ENCODE measurements around the gene WDPCP.
"Not testable (repeated sequence)": the region's sequence is repeated elsewhere in the genome, so short reads cannot be mapped to it uniquely, and the experiment has no call there.

The WDPCP gene

DNA sequence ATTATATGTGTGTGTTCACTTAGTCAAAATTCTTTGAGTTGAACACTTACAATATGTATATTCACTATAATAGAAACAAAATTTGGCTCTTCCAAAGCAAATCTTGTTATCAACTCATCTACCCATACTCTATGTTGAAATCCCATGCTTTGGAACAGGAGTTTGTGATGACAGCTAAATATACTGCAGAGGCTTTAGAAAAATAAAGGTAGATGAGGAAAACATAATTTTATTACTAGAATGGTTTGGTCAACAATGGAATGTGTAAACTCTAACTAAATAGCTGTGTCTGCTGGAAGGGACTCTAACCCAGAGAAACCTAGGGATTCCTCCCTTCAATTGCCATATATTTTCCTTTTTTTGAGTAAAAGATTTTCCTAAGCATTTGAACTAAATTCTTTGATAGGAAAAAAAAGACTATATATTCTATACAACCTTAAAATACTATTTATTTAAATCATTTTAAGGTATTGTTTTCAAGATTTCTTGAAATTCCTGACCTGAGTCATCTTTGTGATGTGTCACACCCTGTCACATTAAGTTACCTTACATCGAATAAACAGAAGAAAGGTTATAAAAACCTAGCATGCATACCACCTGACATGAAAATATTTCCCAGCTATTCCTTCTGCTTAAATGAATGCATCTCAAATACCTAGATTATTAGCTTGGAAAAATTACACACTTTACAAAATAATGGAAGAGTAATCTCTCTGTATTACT lies 362.2 kb downstream of the WDPCP start:
- DNase-seq (ENCODE audit: low spot score) = no peak

- DNase-seq (ENCODE audit: low spot score) = no peak
Observed at GRCh38 chr2:63218800-63219526, 369.3 kb downstream of the WDPCP start.

- DNase-seq (ENCODE audit: low spot score) = no peak
Observed at GRCh38 chr2:63195310-63195709, 393.0 kb downstream of the WDPCP start.

GRCh38 chr2:63194175-63194574 lies 394.1 kb downstream of the WDPCP start:
- no peak for DNase-seq (ENCODE audit: low spot score)

GRCh38 chr2:63192889-63193774 lies 395.1 kb downstream of the WDPCP start:
- DNase-seq (ENCODE audit: low spot score) = no peak

DNA sequence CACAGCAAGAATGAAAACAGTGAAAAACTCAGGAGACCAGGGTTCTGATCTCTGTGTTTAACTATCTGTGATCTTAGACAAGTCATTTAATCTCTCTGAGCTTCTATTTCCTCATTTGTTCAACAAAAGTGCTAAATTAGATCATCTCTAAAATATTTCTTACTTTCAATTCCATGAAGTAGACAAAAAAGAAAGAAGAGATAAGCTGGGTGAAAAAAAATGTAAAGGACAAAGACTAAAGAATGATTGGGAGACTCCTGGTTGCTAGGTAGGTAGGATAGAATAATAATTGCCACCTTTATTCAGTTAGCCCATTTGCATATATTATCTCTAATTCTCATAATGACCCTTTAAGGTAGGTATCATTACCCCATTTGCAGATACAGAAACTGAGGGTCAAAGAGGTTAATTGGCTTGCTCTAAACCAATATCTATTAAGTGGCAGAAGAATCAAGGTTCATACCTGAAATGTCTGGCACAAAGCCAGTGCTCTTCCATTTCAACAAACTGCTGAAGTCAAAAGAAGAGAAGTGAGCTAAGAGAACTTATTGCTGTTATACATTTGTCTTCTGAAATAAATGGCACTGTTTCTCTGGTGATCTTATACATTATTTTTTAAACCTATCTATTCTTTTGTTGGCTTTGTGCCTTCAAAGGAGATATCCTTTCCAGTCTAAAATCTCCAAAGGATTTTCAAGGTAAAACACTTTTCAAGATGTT lies 395.9 kb downstream of the WDPCP start:
- no peak for DNase-seq (ENCODE audit: low spot score)

DNA sequence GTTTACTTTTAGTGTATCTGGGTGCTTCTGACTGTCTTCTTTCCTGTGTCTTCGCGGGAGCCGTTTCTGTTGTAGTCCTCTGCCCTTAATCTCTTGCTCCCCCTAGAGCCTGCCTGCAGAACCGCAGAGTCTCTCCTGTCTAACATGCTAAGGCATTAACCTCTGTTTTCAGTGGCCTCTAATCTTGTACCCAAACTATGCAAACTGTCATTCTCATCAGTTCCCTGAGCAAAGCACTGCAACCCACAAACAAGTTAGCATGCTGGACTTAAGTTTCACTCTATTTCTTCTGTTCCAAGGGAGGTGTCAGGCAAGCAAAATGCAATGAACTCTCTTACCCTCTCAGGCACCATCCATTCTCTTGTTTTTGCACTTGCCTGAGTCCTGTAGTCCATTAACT lies 399.3 kb downstream of the WDPCP start:
- DNase-seq (ENCODE audit: low spot score) = no peak

DNA sequence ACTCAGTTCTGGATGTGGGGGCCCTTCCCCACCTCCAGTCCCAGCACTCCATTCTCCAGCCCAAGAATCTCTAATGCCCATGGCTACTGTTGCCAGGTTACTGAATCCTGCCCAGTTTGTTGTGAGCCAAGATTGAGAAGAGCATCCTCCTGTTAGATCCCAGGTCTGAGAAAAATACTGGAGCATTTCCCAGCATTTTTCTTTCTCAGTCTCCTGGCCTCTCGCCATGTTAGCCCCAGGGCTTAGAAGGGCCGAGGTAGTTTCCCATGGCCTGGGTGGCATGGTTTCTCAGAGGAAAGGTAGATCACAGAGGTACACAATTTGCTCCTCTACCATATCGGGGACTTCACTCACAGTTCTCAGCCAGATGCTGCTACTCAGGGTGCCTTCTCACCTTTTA lies 401.9 kb downstream of the WDPCP start:
- DNase-seq (ENCODE audit: low spot score) = no peak

DNA sequence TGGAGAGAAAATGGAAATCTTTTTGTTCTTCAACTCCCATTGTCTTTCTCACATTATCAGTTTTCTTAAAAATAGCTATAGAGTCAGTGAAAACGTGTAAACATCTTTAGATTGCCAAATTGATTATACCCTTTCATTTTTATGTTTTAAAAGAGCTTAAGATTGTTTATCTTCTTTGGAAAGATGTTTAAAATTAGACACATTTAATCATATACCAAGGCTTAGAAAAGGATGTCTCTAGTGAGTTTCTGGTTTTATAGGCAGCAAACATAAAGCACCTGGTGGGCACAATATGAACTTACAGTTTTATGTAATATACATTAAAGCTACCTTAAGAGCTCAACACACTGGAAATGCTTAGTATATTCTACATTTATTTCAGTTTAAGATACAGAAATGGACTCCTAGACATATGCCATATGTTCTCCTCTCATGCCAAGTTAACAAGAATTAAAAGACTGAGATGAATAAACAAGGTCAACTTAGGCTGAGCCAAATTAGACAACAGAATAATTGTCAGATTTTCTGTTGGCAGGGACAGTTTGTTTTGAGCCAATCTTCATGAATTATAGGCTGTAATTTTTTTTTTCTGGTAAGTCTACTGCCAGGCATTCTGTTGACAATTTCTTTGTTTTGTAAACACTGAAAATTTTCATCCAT lies 425.0 kb downstream of the WDPCP start:
- no peak for DNase-seq (ENCODE audit: low spot score)

DNA sequence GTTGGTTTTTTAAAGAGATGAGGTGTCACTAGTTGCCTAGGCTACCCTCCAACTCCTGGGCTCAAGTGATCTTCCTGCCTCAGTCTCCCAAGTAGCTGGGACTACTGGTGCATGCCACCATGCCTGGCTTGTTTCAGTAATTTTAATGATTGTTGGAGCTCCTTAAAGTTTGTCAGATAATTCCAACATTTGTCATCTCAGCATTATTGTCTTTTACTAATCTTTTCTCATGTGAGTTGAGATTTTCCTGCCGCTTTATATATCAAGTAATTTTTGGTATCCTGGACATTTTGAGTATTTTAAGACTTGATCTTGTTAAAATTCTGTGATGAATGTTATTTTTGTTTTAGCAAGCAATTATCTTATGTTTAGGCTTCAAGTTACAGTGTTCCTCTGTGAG lies 429.0 kb downstream of the WDPCP start:
- DNase-seq (ENCODE audit: low spot score) = no peak

- not testable (repeated sequence) for DNase-seq (ENCODE audit: low spot score)
Observed at GRCh38 chr2:63136683-63137082, 451.6 kb downstream of the WDPCP start.

DNA sequence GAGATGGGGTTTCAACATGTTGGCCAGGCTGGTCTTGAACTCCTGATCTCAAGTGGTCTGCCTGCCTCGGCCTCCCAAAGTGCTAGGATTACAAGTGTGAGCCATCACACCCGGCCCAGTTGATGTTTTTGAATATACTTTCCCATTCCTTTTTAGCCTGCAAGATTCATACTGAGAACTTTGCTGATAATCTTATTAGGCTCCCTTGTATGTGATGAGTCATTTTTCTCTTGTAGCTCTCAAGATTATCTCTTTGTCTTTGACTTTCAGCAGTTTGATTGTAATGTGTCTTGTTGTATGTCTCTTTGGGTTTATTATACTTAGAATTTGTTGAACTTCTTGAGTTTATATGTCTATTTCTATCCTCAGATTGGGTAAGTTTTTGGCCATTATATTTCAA lies 456.3 kb downstream of the WDPCP start:
- DNase-seq (ENCODE audit: low spot score) = no peak

DNA sequence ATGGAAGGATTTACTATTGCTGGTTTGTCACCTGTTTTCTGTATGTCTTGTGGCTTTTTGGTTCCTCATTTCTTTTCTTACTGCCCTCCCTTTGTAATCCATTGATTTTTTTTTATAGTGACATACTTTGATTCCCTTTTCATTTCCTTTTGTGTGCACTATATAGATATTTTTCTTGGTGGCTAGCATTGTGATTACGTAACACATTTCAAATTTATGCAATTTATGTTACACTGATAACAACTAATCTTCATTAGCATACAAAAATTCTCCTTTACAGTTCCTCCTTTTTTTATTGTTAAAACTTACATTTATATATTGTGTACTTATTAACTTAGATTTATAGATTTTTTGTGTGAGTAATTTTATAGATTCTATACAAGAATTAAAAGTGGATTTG lies 457.1 kb downstream of the WDPCP start:
- DNase-seq (ENCODE audit: low spot score) = no peak

DNA sequence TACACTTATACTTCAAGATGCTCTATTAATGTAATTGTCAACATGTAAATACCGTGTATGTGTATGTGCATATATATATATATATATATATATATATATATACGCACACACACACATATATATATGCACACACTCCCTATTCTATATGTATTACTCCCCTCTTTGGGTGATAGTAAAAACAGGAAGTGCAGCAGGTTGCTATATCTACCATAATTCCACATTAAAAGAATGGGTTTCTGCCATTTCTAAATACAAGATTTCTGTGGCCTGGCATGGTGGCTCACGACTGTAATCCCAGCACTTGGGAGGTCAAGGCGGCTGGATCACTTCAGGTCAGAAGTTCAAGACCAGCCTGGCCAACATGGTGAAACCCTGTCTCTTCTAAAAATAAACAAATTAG lies 460.7 kb downstream of the WDPCP start:
- no peak for DNase-seq (ENCODE audit: low spot score)

DNA sequence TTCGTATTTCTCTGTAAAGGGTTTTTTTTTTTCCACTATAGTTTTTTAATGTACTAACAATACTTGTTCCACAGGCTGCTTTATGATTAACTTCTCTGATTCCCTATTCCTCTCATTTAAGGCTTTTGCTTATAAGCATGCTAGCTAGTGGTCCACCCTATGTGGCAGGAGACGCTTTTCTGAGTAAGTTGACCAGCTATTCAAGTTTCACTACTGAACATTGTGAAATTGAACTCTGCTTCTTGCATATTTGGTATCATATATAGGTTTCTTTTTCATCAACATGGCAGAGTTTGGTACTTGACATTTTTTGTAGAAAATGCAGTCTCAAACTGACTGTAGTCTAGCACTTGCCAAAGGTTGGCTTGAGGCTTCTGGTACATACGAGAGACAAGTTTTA lies 463.4 kb downstream of the WDPCP start:
- no peak for DNase-seq (ENCODE audit: low spot score)

DNA sequence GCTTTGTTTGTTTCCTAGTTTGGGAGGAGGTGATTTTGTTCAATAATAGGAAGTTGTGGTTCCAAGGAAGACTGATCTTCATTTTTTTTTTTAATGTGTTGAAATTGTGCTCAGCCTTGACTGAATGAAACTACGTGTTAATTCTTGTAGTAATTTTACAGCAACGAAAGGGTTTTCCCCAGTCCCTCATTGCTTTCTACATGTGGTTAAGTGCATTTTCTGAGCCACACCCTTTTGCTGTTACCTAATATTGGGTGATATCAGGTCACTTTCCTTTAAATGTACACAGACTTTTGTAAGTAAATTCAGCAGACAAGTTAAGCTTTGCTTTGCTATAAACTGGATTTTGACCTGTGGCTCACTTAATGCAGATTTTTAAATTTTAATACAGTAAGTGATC lies 464.1 kb downstream of the WDPCP start:
- DNase-seq (ENCODE audit: low spot score) = no peak

DNA sequence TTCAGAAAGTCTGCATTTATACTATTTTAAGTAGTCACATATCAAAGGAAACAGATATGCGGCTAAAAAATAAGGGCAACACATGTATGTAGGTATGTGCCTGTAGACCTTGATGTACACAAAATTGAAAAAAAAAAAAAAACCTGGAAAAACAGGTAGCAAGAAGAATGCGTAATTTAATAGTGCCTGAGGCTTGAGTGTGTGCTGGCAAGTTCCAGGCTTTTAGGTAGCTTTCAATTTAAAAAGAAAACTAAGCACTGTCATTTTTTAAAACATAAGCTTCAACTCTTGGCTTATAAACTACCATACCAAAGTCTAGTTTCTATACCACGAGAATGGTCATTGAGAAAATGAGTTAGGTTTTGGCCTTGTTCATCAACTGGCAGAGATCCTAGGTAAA lies 465.4 kb downstream of the WDPCP start:
- DNase-seq (ENCODE audit: low spot score) = no peak

DNA sequence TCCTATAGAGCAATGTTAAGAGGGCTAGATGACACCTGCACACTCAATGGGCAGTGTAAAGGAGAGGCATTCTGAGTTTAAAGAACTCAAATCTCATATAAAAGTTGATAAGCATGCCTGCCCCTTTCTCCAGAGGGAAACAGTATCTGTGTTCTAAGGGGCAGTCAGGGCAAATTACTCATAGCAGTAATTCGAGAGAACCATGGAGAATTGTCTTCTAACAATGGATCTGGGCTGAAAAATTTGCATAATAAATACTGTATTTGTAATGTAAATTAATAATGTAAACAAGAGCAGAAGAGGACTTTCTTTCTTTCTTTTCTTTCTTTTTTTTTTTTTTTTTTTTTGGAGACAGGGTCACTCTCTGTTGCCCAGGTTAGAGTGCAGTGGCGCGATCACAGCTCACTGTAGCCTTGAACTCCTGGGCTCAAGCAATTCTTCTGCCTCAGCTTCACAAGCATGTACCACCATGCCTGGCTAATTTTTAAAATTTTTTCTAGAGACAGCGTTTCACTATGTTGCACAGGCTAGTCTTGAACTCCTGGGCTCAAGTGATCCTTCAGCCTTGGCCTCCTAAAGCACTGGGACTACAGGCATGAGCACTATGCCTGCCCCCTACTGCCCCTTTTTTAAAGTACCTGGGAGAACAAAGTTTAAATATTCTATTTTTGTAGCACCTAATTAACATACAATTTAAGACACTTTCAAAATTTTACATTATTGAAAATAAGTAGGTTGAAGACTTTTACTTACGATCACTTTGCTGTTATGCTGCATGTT lies 467.0 kb downstream of the WDPCP start:
- DNase-seq (ENCODE audit: low spot score) = no peak

GRCh38 chr2:63118821-63119220 lies 469.5 kb downstream of the WDPCP start:
- no peak for DNase-seq (ENCODE audit: low spot score)

DNA sequence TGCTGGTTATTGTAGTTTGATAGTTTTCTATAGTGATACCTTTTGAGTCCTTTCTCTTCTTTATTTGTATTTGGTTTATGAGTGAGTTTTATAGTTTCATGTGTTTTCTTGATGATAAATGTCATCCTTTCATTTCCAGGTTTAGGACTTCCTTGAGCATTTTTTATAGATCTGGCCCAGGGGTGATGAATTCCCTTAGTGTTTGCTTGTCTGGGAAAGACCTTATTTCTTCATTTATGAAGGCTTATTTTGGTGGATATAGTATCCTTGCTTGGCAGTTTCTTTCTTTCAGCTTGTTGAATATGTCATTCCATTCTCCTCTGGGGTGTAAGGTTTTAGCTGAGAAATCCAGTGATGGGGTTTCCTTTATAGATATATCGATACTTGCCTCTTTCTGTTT lies 483.8 kb downstream of the WDPCP start:
- DNase-seq (ENCODE audit: low spot score) = no peak

DNA sequence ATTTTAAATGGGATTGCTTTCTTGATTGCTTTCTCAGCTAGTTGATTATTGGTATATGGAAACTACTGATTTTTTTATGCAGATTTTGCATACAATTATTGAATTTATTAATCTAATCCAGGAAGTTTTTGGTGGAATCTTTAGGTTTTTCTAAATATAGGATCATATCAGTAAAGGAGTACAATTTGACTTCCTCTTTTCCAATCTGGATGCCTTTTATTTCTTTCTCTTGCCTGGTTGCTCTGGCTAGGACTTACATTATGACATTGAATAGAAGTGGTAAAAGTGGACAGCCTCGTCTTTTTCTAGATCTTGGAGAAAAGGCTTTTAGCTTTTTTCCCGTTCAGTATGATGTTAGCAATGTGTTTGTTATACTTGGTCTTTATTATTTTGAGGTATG lies 486.3 kb downstream of the WDPCP start:
- DNase-seq (ENCODE audit: low spot score) = no peak
